DOHH2 (cell line): ENCODE data around the gene CHKA.

ENCODE experiments used
- CTCF ChIP-seq: fragments of 200-600 bp; sonication (generic); IDR thresholded peaks from one replicate; pipeline ENCODE4 v1.5.1; 2014; ENCODE audit warnings: antibody characterized with exemption, mild to moderate bottlenecking, low read depth, low read length; ENCODE audit not compliant: poor library complexity, severe bottlenecking
- EZH2phosphoT487 ChIP-seq: fragments of 200-600 bp; sonication (generic); IDR thresholded peaks from 2 replicates; pipeline ENCODE4 v1.6.1; 2017; ENCODE audit warnings: borderline replicate concordance, mild to moderate bottlenecking, antibody characterized with exemption, low read length, moderate library complexity, mixed read lengths

- TF ChIP-seq CTCF (no peak), EZH2phosphoT487 (no peak)
Observed at GRCh38 chr11:68125164-68125563, 4.0 kb upstream of the CHKA start.
